HG02852 (cell line): Measurements from ENCODE around the gene C2CD3.

Experiments
- ATAC-seq: cut with Tn5 transposase; IDR thresholded peaks from one replicate; pipeline ENCODE4 v1.9.1; 2021; ENCODE audit warnings: mild to moderate bottlenecking, moderate library complexity; ENCODE audit not compliant: unreplicated experiment

Gene C2CD3

GRCh38 chr11:74021998-74022397 is 148.8 kb downstream of the C2CD3 start:
- no peak for ATAC-seq

- peak; percentile 73 for ATAC-seq
Measured at GRCh38 chr11:74020539-74020938, 150.3 kb downstream of the C2CD3 start.

DNA sequence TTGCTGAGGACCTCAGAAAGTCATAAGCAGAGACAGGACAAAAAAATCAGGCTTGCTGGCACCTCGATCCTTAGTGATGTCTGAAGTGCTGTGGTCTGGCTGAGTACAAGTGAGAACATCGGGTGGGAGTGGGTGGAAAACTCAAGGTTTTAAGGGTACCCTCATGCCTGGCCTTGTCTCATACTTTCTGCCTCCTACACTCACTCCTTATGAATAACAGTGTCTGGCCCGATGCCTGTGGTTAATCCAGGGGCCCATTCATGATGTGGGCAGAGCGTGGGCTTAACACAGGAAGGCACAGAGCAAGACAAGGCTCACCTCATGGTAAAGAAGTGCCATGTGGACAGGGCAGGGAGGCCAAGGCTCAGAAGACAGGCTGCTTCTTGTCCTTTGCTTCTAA is 150.9 kb downstream of the C2CD3 start:
- no peak for ATAC-seq

DNA sequence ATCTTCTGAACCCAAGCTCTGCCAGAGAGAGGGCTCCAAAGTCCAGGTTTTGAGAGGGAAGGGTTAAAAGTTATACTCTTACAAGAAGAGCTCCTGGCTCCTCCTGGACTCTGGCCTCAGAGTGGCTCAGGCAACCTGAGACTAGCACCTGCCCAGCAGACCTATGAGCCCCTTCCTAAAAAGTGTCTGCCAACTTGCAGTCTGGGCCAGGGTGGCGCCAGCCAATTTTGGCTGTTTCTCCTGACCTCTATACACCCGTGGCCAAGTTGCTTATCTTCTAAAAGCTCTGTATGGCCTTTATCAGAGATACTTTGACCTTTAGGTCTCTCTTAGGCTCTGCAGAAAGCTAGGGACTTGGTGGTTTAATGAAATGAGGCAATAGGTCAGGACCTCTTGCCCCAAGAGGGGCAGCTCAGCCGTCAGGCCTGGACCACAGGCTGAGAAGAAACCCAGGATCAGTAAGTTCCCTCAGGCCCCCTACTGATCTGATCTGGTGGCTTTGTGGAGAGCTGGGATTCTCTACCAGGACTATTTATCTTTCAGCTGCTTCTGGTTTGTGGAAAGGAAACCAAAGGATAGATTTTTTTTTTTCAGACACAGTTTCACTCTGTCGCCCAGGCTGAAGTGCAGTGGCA is 151.6 kb downstream of the C2CD3 start:
- no peak for ATAC-seq

GRCh38 chr11:74018331-74019005 is 152.3 kb downstream of the C2CD3 start:
- no peak for ATAC-seq

DNA sequence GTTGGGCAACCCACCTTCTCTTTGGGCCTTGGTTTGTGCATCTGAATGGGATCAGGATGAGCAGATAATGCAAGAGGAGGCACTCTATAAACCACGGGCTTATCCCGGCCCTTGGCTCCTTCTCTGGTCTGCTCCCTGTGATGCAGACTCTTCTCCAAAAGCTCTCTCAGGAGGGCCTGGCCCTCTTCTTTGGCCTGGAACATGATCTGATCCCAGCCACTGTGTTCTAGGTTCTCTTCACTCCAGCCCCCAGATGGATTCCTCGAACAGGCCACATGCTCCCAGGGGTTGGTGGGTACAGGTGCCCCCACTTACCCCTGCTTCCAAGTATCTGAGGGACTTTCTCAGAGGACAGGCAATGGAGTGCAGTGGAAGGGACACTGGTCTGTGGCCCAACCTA is 153.2 kb downstream of the C2CD3 start:
- no peak for ATAC-seq

DNA sequence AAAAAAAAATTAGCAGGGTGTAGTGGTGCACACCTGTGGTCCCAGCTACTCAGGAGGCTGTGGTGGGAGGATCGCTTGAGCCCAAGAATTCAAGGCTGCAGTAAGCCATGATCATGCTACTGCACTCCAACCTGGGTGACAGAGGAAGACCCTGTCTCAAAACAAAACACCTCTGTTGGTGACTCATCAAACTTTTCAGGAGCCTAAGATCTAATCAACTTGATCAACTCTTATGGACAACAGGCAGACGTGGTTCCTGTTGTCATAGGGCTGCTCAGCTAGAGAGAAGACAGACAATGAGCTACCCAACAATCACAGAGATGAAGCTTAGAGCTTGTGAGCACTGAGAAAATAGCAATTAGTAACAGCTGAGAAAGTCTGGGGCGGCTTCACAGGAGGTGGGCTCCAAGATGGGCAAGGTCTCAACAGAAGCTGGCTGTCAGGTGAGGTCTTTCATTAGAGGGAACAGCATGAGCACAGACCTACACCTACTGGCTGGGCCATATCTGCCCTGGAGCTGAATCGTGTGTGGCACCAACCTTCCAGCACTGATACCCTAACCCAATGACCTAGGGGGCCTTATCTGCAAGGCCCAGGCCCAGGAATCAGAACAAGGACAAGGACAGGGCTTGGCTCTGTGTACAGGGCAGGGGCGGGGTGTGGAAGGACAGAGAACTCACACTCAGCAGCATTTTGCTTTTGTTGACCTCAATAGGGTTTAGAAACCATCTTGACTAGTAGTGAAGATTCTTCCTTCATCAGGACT is 154.7 kb downstream of the C2CD3 start:
- no peak for ATAC-seq

DNA sequence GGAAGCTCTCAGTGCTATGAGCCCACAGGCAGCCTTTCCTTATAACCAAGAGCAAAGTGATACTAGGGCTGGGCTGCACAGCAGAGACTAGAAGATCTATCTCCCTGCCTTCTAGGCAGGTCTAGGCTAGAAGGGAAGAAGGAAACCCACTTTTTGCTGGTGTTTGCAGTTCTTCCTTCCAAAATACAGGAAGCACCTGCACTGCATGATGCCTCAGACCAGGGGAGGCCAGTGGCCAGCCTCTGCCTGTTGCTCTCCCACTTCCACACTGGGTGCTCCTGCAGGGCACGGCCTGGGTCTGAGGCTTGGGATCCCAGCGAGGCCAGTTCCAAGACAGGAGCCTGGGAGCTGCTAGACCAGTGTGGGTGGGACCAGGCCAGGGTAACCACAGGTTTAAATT is 155.9 kb downstream of the C2CD3 start:
- no peak for ATAC-seq

DNA sequence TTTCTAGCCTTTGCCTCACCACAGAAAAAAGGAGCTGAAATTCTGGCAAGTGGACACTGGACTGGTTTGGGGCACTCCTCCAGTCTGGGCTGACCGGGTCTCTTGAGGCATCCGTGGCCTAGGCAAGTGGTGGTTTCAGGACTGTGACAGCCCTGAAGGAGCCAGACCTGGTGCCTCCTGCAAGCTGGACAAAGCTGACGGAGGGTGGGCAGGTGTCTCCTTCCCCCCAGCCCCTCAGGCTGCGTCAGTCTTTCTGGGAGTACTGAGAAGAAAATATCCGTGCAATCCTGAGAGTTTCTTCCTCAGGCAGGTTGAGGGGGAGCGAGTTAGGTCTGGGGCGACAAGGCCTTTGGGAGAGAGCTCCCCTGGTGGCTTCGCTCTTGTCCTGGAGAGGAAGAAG is 157.7 kb downstream of the C2CD3 start:
- no peak for ATAC-seq

DNA sequence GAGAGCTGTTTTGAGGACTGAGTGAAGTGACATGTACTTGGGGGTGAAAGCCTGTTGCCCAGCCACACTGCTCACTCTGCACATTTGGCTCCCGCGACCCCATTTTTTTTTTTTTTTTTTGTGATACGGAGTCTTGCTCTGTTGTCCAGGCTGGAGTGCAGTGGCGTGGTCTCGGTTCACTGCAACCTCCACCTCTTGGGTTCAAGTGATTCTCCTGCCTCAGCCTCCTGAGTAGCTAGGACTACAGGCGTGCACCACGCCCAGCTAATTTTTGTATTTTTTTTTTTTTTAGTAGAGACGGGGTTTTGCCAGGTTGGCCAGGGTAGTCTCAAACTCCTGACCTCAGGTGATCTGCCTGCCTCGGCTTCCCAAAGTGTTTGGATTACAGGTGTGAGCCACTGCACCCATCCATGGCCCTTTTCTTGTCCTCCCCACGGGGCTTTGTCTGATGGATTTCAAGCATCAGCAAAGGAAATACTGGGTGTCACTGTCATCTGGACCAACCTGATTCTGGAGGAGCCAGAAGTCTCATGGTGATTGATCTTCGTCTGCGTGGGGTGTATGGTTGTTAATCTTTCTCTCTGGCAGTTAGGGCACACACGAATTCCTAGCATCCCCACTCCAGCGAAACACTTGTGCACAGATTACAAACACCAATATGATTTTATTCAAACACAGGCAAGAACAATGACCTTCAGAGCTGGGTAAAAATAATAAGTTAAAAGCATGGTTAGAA is 158.6 kb downstream of the C2CD3 start:
- no peak for ATAC-seq

GRCh38 chr11:74011360-74012073 is 159.3 kb downstream of the C2CD3 start:
- ATAC-seq: peak; percentile 85

DNA sequence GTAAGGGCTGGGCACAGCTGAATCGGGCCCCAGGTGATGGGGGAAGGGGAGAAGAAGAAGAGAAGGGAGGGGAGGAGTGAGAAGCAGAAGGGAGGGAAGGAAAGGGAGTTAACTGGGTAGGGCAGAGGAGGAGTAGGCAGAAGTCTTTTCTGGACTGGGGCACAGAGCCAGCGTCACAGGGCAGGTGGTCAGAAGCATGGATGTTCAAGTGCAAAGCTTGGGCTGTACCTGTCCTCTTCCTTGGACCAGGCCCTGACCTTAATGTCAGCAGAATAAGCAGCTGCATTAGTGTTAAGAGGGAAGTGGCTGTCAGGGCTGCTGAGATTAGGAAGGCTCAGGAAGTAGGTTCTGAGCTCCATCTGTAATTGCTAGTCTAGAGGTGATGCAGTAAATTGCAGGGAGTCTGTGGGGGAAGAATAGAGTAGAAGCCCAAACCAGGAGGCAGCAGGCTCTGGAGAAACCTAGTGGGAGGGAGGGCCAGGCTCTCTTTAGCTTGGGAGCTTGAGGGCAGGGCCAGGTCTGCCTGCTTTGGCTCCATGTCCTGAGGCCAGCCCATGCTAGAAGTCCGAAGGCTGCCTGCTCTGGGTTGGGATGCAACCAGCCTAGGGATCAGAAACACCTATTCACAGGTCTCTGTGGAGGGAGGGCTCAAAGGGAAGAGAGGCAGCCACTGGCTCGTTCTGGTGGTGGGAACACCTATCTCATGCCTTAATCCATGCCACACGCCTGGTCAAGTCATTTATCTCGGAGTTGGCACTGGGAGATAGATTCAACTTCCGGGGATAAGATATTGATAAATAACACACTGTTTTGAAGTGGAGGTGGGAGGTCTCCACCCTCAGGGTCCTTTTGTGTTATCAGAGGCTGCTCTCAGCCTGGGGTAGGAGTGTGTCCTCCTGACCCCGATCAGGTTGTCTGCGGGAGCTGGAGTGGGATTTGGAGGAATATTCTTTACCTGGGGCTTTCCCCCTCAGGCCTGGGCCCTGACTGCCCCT is 160.2 kb downstream of the C2CD3 start:
- no peak for ATAC-seq

DNA sequence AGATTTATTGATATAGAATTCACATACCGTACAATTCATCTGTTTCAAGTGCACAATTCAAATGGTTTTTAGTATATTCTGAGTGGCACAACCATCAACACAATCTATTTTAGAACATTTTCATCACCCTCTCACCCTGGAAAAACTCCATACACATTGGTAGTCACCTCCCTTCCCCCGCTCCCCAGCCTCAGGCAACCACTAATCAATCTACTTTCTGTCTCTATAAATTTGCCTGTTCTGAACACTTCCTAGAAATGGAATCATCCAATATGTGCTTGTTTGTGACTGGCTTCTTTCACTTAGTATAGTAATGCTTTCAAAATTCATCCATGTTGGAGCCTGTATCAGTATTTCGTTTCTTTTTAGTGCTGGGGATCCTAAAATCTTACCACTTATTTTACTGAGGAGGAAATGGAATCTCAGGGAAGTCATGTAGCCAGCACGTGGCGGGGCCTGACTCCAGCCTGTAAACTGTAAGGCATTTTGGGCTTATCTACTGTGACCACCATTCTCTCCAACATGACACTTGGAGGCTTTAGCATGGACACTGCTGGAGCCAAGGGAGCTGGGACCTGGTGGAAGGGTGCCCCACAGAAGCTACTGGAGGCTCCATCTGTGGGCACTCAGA is 161.0 kb downstream of the C2CD3 start:
- no peak for ATAC-seq

DNA sequence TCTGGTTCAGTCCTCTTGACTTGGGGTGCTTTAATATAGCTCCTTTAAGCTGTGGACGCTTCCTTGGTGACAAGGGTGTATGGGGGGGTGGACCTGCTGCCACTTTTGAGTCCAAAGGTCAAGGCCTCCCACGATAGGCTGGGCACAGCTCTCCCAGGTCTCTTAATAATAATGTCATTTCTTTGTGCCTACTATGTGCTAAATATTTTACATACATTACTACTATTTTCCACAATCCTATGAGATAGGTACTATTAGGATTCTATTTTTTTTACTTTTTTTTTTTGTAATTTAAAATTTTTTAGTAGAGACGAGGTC is 161.6 kb downstream of the C2CD3 start:
- ATAC-seq: no peak

GRCh38 chr11:74008373-74009229 is 162.2 kb downstream of the C2CD3 start, which contains the start of gene UCP3:
TSS of gene UCP3 (minus strand) at chr11:74009085. CDS start at chr11:74007042, 2,043 bp downstream.
- no peak for ATAC-seq

DNA sequence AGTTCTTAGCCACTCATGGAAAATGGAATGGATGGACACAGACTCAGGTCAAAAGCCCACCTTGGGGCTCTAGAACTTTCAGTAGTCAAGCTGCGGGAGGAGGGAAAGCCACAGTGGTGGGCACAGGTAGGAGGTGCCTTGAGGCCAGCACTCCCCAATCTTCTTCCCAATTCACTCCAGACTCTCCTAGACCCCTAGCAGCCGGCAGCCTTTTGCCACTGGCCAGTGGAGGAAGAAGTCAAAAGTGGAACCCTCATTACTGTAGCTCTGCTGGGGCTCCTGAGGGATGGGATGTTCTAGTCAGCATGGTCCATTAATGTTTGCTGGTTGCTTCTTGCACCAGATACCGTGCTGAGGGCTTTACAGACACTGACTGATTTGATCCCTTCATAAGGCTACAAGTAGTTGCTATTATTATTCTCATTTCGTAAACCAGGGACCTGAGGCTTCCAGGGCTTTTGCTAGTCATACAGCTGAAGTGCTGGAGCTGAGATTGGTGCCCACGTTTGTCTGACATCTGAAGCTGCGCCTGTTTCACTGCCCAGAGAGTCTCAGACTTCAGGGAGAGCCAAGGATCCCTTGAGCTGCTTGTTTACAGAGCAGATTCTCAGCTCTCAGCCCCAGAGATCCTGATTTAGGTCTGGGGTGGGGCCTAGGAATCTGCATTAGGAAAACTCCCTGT is 163.0 kb downstream of the C2CD3 start:
- no peak for ATAC-seq

- no peak for ATAC-seq
Measured at GRCh38 chr11:74006743-74007304, 164.0 kb downstream of the C2CD3 start.
